ENCODE data around the gene MOB3C. TPM values are rescaled to one million over a fixed set of nuclear protein-coding genes. Genes with fewer than 3 reads are reported as not detected.

MOB3C gene
- total RNA-seq, 1 donor from 2014 or later: 5.3 TPM

DNA sequence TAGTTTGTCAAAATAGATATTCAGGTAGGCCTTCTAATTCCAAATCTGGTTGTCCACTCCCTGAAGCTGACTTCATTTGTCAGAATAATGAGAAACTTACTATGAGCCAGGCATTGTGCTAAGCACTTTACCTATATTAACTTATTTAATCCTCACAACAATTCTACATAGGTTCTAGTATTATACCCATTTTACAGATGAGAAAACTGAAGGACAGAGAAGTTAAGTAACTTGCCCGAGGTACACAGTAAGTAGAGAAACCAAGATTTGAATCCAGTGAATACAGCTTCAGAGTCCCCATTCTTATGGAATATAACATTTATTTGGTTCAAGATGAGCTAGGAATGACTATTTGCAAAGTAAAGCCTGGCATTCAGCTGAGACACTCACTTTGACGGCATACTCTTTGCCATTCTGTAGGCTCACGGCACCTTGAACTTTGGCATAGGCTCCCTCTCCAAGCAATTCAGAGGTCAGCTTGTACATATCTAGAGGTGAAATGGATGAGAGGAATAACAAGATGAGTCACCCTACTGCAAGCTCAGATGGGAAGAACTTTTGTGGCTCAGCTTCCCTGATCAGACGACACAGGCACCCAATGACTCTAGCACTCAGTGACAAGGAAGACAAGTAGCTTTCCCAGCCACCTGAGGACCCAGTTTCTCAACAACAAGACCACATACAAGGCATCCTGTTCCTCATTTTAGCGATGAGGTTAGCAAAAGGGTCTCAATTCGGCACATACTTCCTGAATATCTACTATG lies 36.3 kb downstream of the MOB3C start:
- DNase-seq (ENCODE audit: low spot score): no peak
- ATAC-seq: no peak

DNA sequence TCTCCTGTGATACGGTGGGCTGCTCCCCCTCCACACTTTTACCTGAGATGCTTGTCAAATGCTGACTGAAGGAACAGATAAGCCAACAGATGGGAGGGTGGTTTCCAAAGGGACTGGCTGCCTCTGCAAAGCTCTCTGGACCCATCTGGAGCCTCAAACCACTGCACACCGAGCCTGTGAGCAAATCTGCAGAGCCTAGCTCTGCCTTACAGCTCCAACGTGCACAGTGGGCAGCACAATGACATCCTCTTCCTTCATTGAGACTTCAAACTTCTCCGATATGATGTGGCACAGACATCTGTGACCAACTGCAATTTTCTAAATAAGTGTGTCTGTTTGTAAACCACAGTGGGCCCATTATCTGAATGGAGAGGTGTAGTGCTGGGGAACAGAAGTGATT lies 38.9 kb downstream of the MOB3C start:
- DNase-seq (ENCODE audit: low spot score): no peak
- no peak for ATAC-seq

DNA sequence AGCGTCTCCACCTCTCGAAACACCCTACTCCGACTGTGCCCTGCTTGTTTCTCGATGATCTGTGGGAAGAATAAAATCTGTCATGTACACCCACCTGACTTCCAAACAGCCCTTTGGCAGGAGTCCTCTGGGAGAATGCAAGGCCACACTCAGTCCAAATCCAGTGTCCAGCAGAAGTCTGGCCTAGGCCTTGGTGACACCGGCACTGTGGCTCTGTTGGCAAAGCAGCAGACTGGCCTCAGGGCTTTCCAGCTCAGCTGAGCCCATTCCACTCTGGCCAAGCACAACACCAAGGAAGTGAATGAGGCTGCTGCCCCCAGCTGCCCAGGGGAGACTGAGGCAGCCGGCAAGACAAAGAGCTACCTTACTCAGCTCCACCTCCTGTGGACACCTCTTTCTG lies 40.0 kb downstream of the MOB3C start:
- no peak for ATAC-seq
- no peak for DNase-seq (ENCODE audit: low spot score)

DNA sequence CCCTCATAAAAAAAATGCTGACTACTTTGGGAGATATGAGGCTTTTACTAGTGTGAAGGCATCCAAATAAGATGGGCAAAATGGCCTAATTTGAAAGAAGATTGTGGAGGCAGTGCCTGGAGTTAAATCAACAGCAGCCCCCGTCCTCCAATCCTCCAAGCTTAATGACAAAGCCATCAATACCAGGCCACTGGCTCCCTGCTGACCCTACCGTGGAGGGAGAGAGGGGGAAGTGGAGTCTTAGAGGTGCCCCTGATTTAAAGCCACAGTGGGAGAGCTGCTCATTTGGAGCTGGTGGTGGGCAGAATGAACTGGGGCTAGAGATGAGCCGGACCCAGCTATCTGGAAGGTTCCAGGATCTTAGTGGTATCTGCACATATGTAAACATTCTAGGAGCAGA lies 40.8 kb downstream of the MOB3C start:
- ATAC-seq (no peak), DNase-seq (ENCODE audit: low spot score) (no peak)

DNA sequence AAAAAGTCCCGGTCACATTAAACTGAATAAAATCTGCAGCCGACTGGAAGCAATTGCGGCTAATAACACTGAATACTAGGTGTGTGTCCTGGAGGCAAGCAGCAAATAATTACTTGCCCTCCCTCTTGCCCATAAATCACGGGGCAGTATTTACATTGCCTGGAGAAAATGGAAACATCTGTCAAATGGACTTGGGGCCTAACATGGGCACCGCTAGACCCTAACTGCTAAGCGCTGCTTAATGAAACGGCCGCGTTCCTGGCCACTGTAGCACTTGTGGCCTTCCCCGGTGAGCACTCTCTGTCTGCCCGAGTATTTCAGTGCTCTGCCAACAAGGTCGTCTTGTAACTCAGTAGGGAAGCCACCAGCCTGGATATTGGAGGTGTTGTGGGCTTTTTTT lies 41.3 kb downstream of the MOB3C start:
- DNase-seq (ENCODE audit: low spot score): no peak
- ATAC-seq: no peak

DNA sequence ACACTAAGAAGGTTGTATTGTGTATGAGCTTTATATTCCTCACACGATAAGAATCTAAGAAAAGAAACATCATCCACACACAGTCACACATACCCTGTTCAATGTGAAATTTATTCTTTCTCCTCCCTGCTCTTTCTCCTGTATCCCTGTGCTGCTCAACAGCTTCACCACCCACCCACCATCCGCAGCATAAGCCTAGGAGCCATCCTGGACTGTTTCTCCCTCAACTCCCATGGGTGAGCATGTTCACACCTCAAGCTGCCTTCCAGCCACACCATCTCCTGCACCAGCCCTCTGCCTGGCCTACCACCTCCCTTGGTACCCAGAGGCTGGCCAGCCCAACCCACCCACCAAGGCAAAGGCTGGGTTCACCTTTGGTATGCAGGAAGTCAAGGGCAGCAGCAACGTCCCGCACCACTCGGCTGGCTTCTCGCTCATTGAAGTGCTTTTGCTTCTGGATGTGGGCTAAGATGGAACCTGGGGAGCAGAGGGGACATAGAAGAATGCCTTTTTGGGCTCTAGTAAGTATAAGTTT lies 44.9 kb downstream of the MOB3C start:
- DNase-seq (ENCODE audit: low spot score) (no peak), ATAC-seq (no peak)

- ATAC-seq: no peak
- DNase-seq (ENCODE audit: low spot score): no peak
These were observed 46.5 kb downstream of the MOB3C start for GRCh38 chr1:46569884-46570725.

DNA sequence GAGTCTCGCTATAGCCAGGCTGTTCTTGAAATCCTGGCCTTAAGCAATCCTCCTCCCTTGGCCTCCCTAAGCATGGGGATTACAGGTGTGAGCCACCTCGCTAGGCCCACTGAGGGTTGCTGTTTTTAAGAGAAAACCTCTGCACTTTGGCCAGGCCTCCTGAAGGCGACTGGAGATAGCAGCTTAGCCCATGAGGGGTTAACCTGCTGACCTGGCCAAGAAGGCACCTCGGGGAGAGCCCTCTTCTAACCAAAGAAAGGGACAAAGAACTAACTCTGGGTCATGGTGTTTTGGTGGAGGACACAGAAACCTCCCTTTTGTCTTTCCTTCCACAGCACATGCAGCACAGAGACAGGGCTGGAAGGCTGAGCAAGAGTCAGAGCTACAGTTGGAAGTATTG lies 47.5 kb downstream of the MOB3C start:
- ATAC-seq (no peak), DNase-seq (ENCODE audit: low spot score) (no peak)

GRCh38 chr1:46568461-46568891 lies 48.1 kb downstream of the MOB3C start:
- ATAC-seq: no peak

DNA sequence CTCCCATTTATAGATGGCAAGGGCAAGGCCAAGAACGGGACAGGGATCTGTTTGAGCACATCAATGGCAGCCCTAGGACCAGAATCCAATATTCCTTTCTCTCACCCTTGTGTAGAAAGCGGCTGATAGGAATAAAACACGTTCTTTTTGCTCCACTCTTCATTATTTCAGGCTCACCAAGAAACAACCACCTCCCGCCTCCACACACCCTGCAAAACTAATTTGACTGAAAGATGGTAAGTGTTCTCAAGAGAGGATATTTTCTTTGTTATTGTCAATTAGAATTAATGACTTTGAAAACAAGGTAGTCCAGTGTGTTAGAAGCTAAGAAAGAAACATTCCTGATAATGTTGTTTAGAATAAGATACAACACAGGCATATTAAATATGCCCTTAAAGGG lies 53.3 kb downstream of the MOB3C start:
- DNase-seq (ENCODE audit: low spot score) (no peak), ATAC-seq (no peak)

More at GRCh38 chr1:46568461-46568891, 48.1 kb downstream of the MOB3C start:
- no peak for DNase-seq (ENCODE audit: low spot score)

DNA sequence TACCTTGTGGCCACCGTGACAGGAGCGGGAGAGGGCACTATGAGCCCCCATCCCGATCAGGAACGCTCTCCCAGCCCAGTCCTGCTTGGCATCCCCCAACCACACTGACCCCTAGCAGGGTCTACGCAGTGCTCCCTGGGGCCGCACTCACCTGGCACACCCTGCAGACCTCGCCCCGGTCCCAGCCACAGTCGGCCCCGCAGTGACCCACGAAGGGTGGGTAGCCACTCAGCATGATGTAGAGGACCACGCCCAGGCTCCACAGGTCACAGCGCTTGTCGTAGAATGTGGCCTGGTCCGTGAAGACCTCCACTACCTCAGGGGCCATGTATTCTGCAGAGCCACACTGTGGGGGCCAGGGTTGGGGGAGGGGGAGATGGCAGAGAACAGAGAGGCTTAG lies 54.1 kb downstream of the MOB3C start:
- DNase-seq (ENCODE audit: low spot score) (no peak), ATAC-seq (no peak)

DNA sequence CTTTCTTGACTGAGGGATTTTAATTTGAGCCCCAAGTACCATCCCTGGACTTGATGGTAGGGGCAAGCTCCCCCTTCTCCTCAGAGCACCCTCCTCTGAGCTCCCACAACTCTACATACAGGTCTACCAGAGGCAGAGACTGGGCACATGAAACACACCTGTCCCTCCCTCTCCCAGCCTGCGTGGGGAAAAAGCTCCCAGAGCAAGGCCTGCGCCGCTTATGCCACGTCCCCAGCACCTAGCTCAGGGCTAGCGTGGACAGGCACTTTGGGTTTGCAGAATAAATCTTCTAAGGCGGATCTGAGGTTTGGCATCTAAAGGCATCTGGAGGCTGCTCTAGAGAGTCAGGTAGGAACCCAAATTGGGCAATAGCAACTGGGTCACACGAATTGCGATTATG lies 57.6 kb downstream of the MOB3C start:
- DNase-seq (ENCODE audit: low spot score) (no peak), ATAC-seq (no peak)

GRCh38 chr1:46558141-46558963 lies 58.3 kb downstream of the MOB3C start:
- no peak for DNase-seq (ENCODE audit: low spot score)
- no peak for ATAC-seq

Other genes with a start within 250 kb of the MOB3C start
- gene FAAH, start 222.5 kb downstream of the MOB3C start, total RNA-seq: 38.9 TPM
- gene DMBX1, start 127.0 kb downstream of the MOB3C start, total RNA-seq: not detected
- gene KNCN, start 65.2 kb downstream of the MOB3C start, total RNA-seq: not detected
- 18.9 TPM for gene MKNK1, start 12.5 kb downstream of the MOB3C start, total RNA-seq
- 43.0 TPM for gene ATPAF1, start 51.6 kb upstream of the MOB3C start, total RNA-seq
- gene TEX38, start 55.0 kb upstream of the MOB3C start, total RNA-seq: not detected
- 38.7 TPM for gene EFCAB14, start 102.3 kb upstream of the MOB3C start, total RNA-seq
- 0.33 TPM for gene CYP4B1, start 182.2 kb upstream of the MOB3C start, total RNA-seq